IPS DF 6.9 (cell line): ENCODE measurements around the gene SBK3.

Experiments
- DNase-seq: peaks from one replicate; pipeline ENCODE4 v3.0.0-alpha.2; 2013; ENCODE audit warnings: low read depth, low spot score
- H3K27ac ChIP-seq: one replicate; pipeline ENCODE4 v1.5.1; 2013; ENCODE audit warnings: low read length, control low read depth
- H3K27me3 ChIP-seq: 2 replicates; pipeline ENCODE4 v1.6.1; 2013; ENCODE audit warnings: mild to moderate bottlenecking, low read length; ENCODE audit not compliant: control insufficient read depth, insufficient read depth
- H3K36me3 ChIP-seq: 2 replicates; pipeline ENCODE4 v1.6.1; 2013; ENCODE audit warnings: low read length; ENCODE audit not compliant: control insufficient read depth, insufficient read depth
- H3K4me1 ChIP-seq: 2 replicates; pipeline ENCODE4 v1.6.1; 2013; ENCODE audit warnings: low read length; ENCODE audit not compliant: control insufficient read depth, insufficient read depth
- H3K4me3 ChIP-seq: 2 replicates; pipeline ENCODE4 v1.5.1; 2013; ENCODE audit warnings: mild to moderate bottlenecking, low read length
- H3K9me3 ChIP-seq: 2 replicates; pipeline ENCODE4 v1.6.1; 2013; ENCODE audit warnings: low read length, inconsistent platforms; ENCODE audit not compliant: control insufficient read depth, insufficient read depth
- WGBS: extraction: QIAGEN DNeasy Blood & Tissue Kit; methylation state at CpG from one replicate; pipeline ENCODE4 v1.1.7; 2013; ENCODE audit warnings: mixed read lengths, missing lambda C conversion rate; ENCODE audit not compliant: insufficient read length, insufficient coverage; 5-methylcytosine and 5-hydroxymethylcytosine counted together

Gene SBK3

GRCh38 chr19:55516878-55517620, 28.3 kb downstream of the SBK3 start:
- peak; percentile 63 for DNase-seq
- WGBS: no CpG with 5 or more reads among the region's 61 CpGs
- Histone ChIP-seq H3K9me3 (no peaks in the 10 kb centered on the region), H3K27me3 (no peaks in the 10 kb centered on the region), H3K4me3 (no peak overlapping the region; the same call in 1 of the 2 replicates), H3K27ac (no peak overlapping the region), H3K4me1 (no peaks in the 10 kb centered on the region; the same call in 1 of the 2 replicates), H3K36me3 (no peaks in the 10 kb centered on the region)

- no CpG with 5 or more reads among the region's 10 CpGs for WGBS
Measured at GRCh38 chr19:55508120-55508519, 37.2 kb downstream of the SBK3 start.

GRCh38 chr19:55504981-55505380, 40.4 kb downstream of the SBK3 start:
- H3K4me3 ChIP-seq: no peak overlapping the region
- H3K4me1 ChIP-seq: no peaks in the 10 kb centered on the region; the same call in 1 of the 2 replicates
- no peaks in the 10 kb centered on the region for H3K36me3 ChIP-seq
- WGBS: no CpG with 5 or more reads among the region's 11 CpGs
- peaks cover 5% of the 10 kb centered on the region; the same call in 1 of the 2 replicates for H3K27me3 ChIP-seq
- H3K27ac ChIP-seq: no peak overlapping the region
- no peak for DNase-seq
- 0 out of 2 replicates have a peak, but pooled peaks cover 3% of the 10 kb centered on the region for H3K9me3 ChIP-seq

More at GRCh38 chr19:55508120-55508519, 37.2 kb downstream of the SBK3 start:
- H3K27me3 ChIP-seq: peaks cover 3% of the 10 kb centered on the region; the same call in 1 of the 2 replicates
- no peak for DNase-seq
- 0 out of 2 replicates have a peak, but pooled peaks cover 2% of the 10 kb centered on the region for H3K9me3 ChIP-seq
- no peaks in the 10 kb centered on the region for H3K36me3 ChIP-seq
- H3K27ac ChIP-seq: no peak overlapping the region
- no peaks in the 10 kb centered on the region for H3K4me1 ChIP-seq
- no peak overlapping the region for H3K4me3 ChIP-seq

- 0 out of 2 replicates have a peak, but pooled peaks cover 3% of the 10 kb centered on the region for H3K9me3 ChIP-seq
- DNase-seq: no peak
- H3K27me3 ChIP-seq: peaks cover 5% of the 10 kb centered on the region; the same call in 1 of the 2 replicates
- H3K4me3 ChIP-seq: no peak overlapping the region
- no peaks in the 10 kb centered on the region for H3K36me3 ChIP-seq
- no peaks in the 10 kb centered on the region; the same call in 1 of the 2 replicates for H3K4me1 ChIP-seq
- no CpG with 5 or more reads among the region's 13 CpGs for WGBS
- H3K27ac ChIP-seq: no peak overlapping the region
Measured at GRCh38 chr19:55504252-55504603, 41.1 kb downstream of the SBK3 start.

- H3K4me3 ChIP-seq: no peak overlapping the region
- WGBS: no CpG with 5 or more reads among the region's 64 CpGs
- H3K27ac ChIP-seq: no peak overlapping the region
Measured at GRCh38 chr19:55503502-55504251, 41.7 kb downstream of the SBK3 start.

GRCh38 chr19:55503157-55503501, 42.2 kb downstream of the SBK3 start:
- Histone ChIP-seq H3K4me1 (no peaks in the 10 kb centered on the region; the same call in 1 of the 2 replicates), H3K9me3 (0 out of 2 replicates have a peak, but pooled peaks cover 3% of the 10 kb centered on the region), H3K36me3 (no peaks in the 10 kb centered on the region), H3K4me3 (no peak overlapping the region), H3K27me3 (peaks cover 5% of the 10 kb centered on the region; the same call in 1 of the 2 replicates), H3K27ac (no peak overlapping the region)
- DNase-seq: no peak
- WGBS: no CpG with 5 or more reads among the region's 17 CpGs

More at GRCh38 chr19:55503502-55504251, 41.7 kb downstream of the SBK3 start:
- Histone ChIP-seq H3K4me1 (no peaks in the 10 kb centered on the region; the same call in 1 of the 2 replicates), H3K27me3 (peaks cover 5% of the 10 kb centered on the region; the same call in 1 of the 2 replicates), H3K36me3 (no peaks in the 10 kb centered on the region), H3K9me3 (0 out of 2 replicates have a peak, but pooled peaks cover 3% of the 10 kb centered on the region)
- DNase-seq: peak; percentile 90

GRCh38 chr19:55502197-55502952, 43.0 kb downstream of the SBK3 start:
- Histone ChIP-seq H3K9me3 (0 out of 2 replicates have a peak, but pooled peaks cover 3% of the 10 kb centered on the region), H3K27me3 (peaks cover 5% of the 10 kb centered on the region; the same call in 1 of the 2 replicates), H3K4me3 (no peak overlapping the region), H3K36me3 (no peaks in the 10 kb centered on the region), H3K4me1 (no peaks in the 10 kb centered on the region; the same call in 1 of the 2 replicates), H3K27ac (no peak overlapping the region)
- no peak for DNase-seq
- WGBS: 100% methylated on average over 4 of the region's 9 CpGs

GRCh38 chr19:55500368-55500952, 44.9 kb downstream of the SBK3 start:
- no peak for DNase-seq
- H3K27me3 ChIP-seq: peaks cover 5% of the 10 kb centered on the region; the same call in 1 of the 2 replicates
- H3K9me3 ChIP-seq: 0 out of 2 replicates have a peak, but pooled peaks cover 3% of the 10 kb centered on the region
- no peak overlapping the region for H3K27ac ChIP-seq
- WGBS: no CpG with 5 or more reads among the region's 26 CpGs
- H3K36me3 ChIP-seq: no peaks in the 10 kb centered on the region
- no peak overlapping the region for H3K4me3 ChIP-seq
- H3K4me1 ChIP-seq: no peaks in the 10 kb centered on the region; the same call in 1 of the 2 replicates

- Histone ChIP-seq H3K27ac (no peak overlapping the region), H3K4me1 (no peaks in the 10 kb centered on the region; the same call in 1 of the 2 replicates), H3K9me3 (0 out of 2 replicates have a peak, but pooled peaks cover 3% of the 10 kb centered on the region), H3K4me3 (no peak overlapping the region), H3K27me3 (peaks cover 4% of the 10 kb centered on the region; the same call in 1 of the 2 replicates), H3K36me3 (no peaks in the 10 kb centered on the region)
- WGBS: no CpG with 5 or more reads among the region's 2 CpGs
- DNase-seq: no peak
Measured at GRCh38 chr19:55498246-55498840, 47.0 kb downstream of the SBK3 start.
